ENCODE results near the gene SMPDL3B.
"Not testable (repeated sequence)": the region's sequence is repeated elsewhere in the genome, so short reads cannot be mapped to it uniquely, and the experiment has no call there.

SMPDL3B gene

GRCh38 chr1:27981145-27981544 lies 46.3 kb downstream of the SMPDL3B start:
- TF ChIP-seq CTCF (IDR thresholded peaks at IDR 0.05; ENCODE audit: extremely low read depth, missing control alignments) = no peak
- no peak for DNase-seq (ENCODE audit: low spot score)

GRCh38 chr1:27990920-27991537 lies 56.2 kb downstream of the SMPDL3B start:
- DNase-seq (ENCODE audit: low spot score) = no peak
- no peak for TF ChIP-seq CTCF (IDR thresholded peaks at IDR 0.05; ENCODE audit: extremely low read depth, missing control alignments)

GRCh38 chr1:27992276-27992675 lies 57.5 kb downstream of the SMPDL3B start:
- DNase-seq (ENCODE audit: low spot score) = no peak
- no peak for TF ChIP-seq CTCF (IDR thresholded peaks at IDR 0.05; ENCODE audit: extremely low read depth, missing control alignments)

GRCh38 chr1:27993241-27993640 lies 58.4 kb downstream of the SMPDL3B start:
- TF ChIP-seq CTCF (IDR thresholded peaks at IDR 0.05; ENCODE audit: extremely low read depth, missing control alignments) = no peak
- DNase-seq (ENCODE audit: low spot score) = no peak

- no peak for DNase-seq (ENCODE audit: low spot score)
- TF ChIP-seq CTCF (IDR thresholded peaks at IDR 0.05; ENCODE audit: extremely low read depth, missing control alignments) = no peak
Observed at GRCh38 chr1:27994060-27994459, 59.3 kb downstream of the SMPDL3B start.

GRCh38 chr1:27994526-27994925 lies 59.7 kb downstream of the SMPDL3B start:
- not testable (repeated sequence) for DNase-seq (ENCODE audit: low spot score)

GRCh38 chr1:27999055-27999454 lies 64.3 kb downstream of the SMPDL3B start:
- no peak for TF ChIP-seq CTCF (IDR thresholded peaks at IDR 0.05; ENCODE audit: extremely low read depth, missing control alignments)
- DNase-seq (ENCODE audit: low spot score) = no peak

- no peak for TF ChIP-seq CTCF (IDR thresholded peaks at IDR 0.05; ENCODE audit: extremely low read depth, missing control alignments)
- DNase-seq (ENCODE audit: low spot score) = no peak
Observed at GRCh38 chr1:28002600-28002999, 67.8 kb downstream of the SMPDL3B start.

- DNase-seq (ENCODE audit: low spot score) = not testable (repeated sequence)
Observed at GRCh38 chr1:28003117-28003516, 68.3 kb downstream of the SMPDL3B start.

Data from GM20000 (cell line).